ENCODE measurements around the gene CD3E. TPM values are rescaled to one million over a fixed set of nuclear protein-coding genes. Genes with fewer than 3 reads are reported as not detected.
A peak's percentile ranks its signal among the peaks of the same experiment; 100 is the strongest.
"Not testable (repeated sequence)": the region's sequence is repeated elsewhere in the genome, so short reads cannot be mapped to it uniquely, and the experiment has no call there.

Gene CD3E
- total RNA-seq, 3 donors from 2014 or later = 0.66 to 6.0 (median 2.1) TPM

DNA sequence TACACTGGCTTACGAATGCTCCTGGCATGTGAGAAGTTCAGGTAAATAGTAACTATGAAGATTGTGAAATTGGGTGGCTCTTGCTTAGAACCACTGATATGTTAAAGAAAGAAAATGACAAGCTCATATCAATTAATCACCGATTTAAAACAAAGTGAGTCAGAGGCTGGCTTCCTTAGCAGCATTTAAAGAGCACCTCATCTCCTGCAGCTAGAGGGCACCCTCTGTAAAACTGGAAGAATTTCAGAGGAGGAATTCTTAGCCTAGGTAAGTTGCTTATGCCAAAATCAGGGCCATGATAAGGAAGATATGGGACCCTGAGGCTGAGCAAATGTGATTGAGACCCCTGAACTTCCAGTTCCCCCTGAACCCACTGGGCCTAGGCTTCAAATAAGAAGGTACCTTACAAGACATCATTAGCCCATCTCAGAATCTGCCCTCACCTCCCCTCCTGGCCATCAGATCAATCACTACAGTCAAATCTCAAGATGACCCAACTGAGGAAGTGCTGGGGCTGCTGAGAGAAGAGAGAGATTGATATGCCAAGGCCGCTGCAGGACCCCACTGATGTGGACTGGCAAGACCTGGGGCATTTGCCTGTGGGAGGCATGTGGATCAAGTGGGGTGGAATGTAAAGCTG lies 8.6 kb upstream of the CD3E start:
- H3K36me3 ChIP-seq = no peaks in the 10 kb centered on the region
- TF ChIP-seq CTCF (IDR thresholded peaks at IDR 0.05) = peak in 2 of 3 donors; percentile 23 to 29
- no peak for TF ChIP-seq POLR2AphosphoS5 (IDR thresholded peaks at IDR 0.05)
- H3K9me3 ChIP-seq = no peaks in the 10 kb centered on the region
- intact Hi-C loops (cut with DNase I; ENCODE audit: low total_unique reads) = no loop called here
- no peak overlapping the region for H3K4me3 ChIP-seq
- DNase-seq (ENCODE audit: low spot score in 2 of 2) = no peak
- H3K4me1 ChIP-seq = no peaks in the 10 kb centered on the region
- no peak overlapping the region for H3K27ac ChIP-seq
- no peaks in the 10 kb centered on the region for H3K27me3 ChIP-seq

GRCh38 chr11:118301600-118302195 lies 2.8 kb upstream of the CD3E start:
- no peaks in the 10 kb centered on the region for H3K4me1 ChIP-seq
- H3K27me3 ChIP-seq = peaks cover 0 to 5% of the 10 kb centered on the region in 2 donors
- no peaks in the 10 kb centered on the region for H3K36me3 ChIP-seq
- no peak for DNase-seq (ENCODE audit: low spot score in 2 of 2)
- no peak for TF ChIP-seq POLR2A (IDR thresholded peaks at IDR 0.05)
- TF ChIP-seq POLR2AphosphoS5 (IDR thresholded peaks at IDR 0.05) = no peak
- TF ChIP-seq CTCF (IDR thresholded peaks at IDR 0.05) = no peak
- intact Hi-C loops (cut with DNase I; ENCODE audit: low total_unique reads) = no loop called here
- H3K9me3 ChIP-seq = no peaks in the 10 kb centered on the region
- H3K4me3 ChIP-seq = no peak overlapping the region
- no peak overlapping the region for H3K27ac ChIP-seq

DNA sequence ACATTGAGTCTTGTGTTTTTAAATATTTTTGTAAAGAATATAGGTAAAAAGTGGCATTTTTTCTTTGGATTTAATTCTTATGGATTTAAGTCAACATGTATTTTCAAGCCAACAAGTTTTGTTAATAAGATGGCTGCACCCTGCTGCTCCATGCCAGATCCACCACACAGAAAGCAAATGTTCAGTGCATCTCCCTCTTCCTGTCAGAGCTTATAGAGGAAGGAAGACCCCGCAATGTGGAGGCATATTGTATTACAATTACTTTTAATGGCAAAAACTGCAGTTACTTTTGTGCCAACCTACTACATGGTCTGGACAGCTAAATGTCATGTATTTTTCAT lies 333 bp upstream of the CD3E start:
- Histone ChIP-seq H3K4me1 (no peaks in the 10 kb centered on the region), H3K4me3 (no peak overlapping the region), H3K9me3 (no peaks in the 10 kb centered on the region), H3K27me3 (peaks cover 0 to 5% of the 10 kb centered on the region in 2 donors), H3K27ac (no peak overlapping the region), H3K36me3 (no peaks in the 10 kb centered on the region)
- TF ChIP-seq POLR2AphosphoS5 (IDR thresholded peaks at IDR 0.05) = no peak
- TF ChIP-seq POLR2A (IDR thresholded peaks at IDR 0.05) = no peak
- no peak for TF ChIP-seq CTCF (IDR thresholded peaks at IDR 0.05)
- intact Hi-C loops (cut with DNase I; ENCODE audit: low total_unique reads) = no loop called here
- no peak for DNase-seq (ENCODE audit: low spot score in 2 of 2)

- Histone ChIP-seq H3K27me3 (peaks cover 0 to 5% of the 10 kb centered on the region in 2 donors), H3K36me3 (no peaks in the 10 kb centered on the region), H3K9me3 (no peaks in the 10 kb centered on the region), H3K4me1 (no peaks in the 10 kb centered on the region), H3K27ac (no peak overlapping the region), H3K4me3 (no peak overlapping the region)
- TF ChIP-seq CTCF (IDR thresholded peaks at IDR 0.05) (no peak), POLR2AphosphoS5 (IDR thresholded peaks at IDR 0.05) (no peak), POLR2A (IDR thresholded peaks at IDR 0.05) (no peak)
- no peak for DNase-seq (ENCODE audit: low spot score in 2 of 2)
- intact Hi-C loops (cut with DNase I; ENCODE audit: low total_unique reads) = no loop called here
These were observed 1.2 kb downstream of the CD3E start for GRCh38 chr11:118305726-118306125.

- Histone ChIP-seq H3K36me3 (no peaks in the 10 kb centered on the region), H3K9me3 (no peaks in the 10 kb centered on the region), H3K27me3 (peaks cover 0 to 5% of the 10 kb centered on the region in 2 donors), H3K4me1 (no peaks in the 10 kb centered on the region), H3K27ac (no peak overlapping the region), H3K4me3 (no peak overlapping the region)
- DNase-seq (ENCODE audit: low spot score in 2 of 2) = no peak
- TF ChIP-seq POLR2AphosphoS5 (IDR thresholded peaks at IDR 0.05) (no peak), CTCF (IDR thresholded peaks at IDR 0.05) (no peak)
- intact Hi-C loops (cut with DNase I; ENCODE audit: low total_unique reads) = no loop called here
These were observed 2.0 kb downstream of the CD3E start for GRCh38 chr11:118306556-118306955.

DNA sequence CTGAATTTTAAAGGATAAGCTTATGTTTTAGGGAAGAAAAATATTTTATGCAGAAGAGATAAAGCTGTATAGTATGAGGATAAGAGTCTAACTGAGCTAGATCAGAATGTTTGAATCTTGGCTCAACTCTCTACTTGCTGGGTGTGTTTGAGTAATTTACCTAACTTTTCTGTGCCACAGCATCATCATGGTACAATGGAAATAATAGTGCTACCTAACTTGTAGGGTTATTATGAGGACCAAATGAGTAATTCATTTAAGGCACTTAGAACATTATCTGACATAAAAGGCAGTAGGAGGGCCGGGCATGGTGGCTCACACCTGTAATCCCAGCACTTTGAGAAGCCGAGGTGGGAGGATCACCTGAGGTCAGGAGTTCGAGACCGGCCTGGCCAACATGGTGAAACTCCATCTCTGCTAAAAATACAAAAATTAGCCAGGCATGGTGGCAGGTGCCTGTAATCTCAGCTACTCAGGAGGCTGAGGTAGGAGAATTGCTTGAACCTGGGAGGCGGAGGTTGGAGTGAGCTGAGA lies 4.5 kb downstream of the CD3E start:
- H3K4me3 ChIP-seq; H3K27ac ChIP-seq; H3K4me1 ChIP-seq; DNase-seq (ENCODE audit: low spot score in 2 of 2); H3K27me3 ChIP-seq; H3K9me3 ChIP-seq; H3K36me3 ChIP-seq; intact Hi-C loops (cut with DNase I; ENCODE audit: low total_unique reads): not testable (repeated sequence)
